PC-9 (cell line): ENCODE results near the gene COL20A1. TPM values are rescaled to one million over a fixed set of nuclear protein-coding genes. Genes with fewer than 3 reads are reported as not detected.

Experiments used
- BruUV-seq: library from RNA; stranded (reverse); fragments of 400-500 nt; replicated peaks from 2 replicates; lab custom pipeline; 2021; lab: Mats Ljungman, UMichigan
- CTCF ChIA-PET: fragments of 300-600 bp; sonication (Branson Sonifier 250); formaldehyde crosslinking; loops from one replicate; lab custom pipeline; 2022; ENCODE audit warnings: antibody characterized with exemption; lab: Charles Lee
- POLR2A ChIA-PET: fragments of 300-600 bp; sonication (Branson Sonifier 250); formaldehyde crosslinking; loops from one replicate; lab custom pipeline; 2022; ENCODE audit warnings: antibody characterized with exemption; ENCODE audit not compliant: unreplicated experiment; lab: Charles Lee
- DNase-seq, 2 experiments: peaks; one replicate each; pipeline versions ENCODE4 v3.0.0 to v3.0.0-alpha.2; 2015 to 2022; ENCODE audit warnings: mixed read lengths in 1 of 2
- H2AFZ ChIP-seq: fragments of 200-600 bp; sonication (generic); 2 replicates; pipeline ENCODE4 v1.8.1; 2017; ENCODE audit warnings: antibody characterized with exemption
- H3F3A ChIP-seq: fragments of 200-600 bp; sonication (generic); 2 replicates; pipeline ENCODE4 v1.8.1; 2017; ENCODE audit warnings: antibody characterized with exemption, mild to moderate bottlenecking, low read depth; ENCODE audit not compliant: insufficient read depth
- H3K27ac ChIP-seq: fragments of 200-600 bp; sonication (generic); 2 replicates; pipeline ENCODE4 v1.6.1; 2016; ENCODE audit warnings: mixed run types
- H3K27me3 ChIP-seq: fragments of 200-600 bp; sonication (generic); 2 replicates; pipeline ENCODE4 v1.6.1; 2016; ENCODE audit warnings: low read depth, mixed run types; ENCODE audit not compliant: insufficient read depth
- H3K36me3 ChIP-seq: fragments of 200-600 bp; sonication (generic); 2 replicates; pipeline ENCODE4 v1.6.1; 2016; ENCODE audit warnings: low read depth, mixed run types
- H3K4me1 ChIP-seq: fragments of 200-600 bp; sonication (generic); replicated peaks from 2 replicates; pipeline ENCODE4 v1.6.1; 2016; ENCODE audit warnings: mixed run types; ENCODE audit not compliant: insufficient read depth
- H3K4me2 ChIP-seq: fragments of 200-600 bp; sonication (generic); 2 replicates; pipeline ENCODE4 v1.6.1; 2017; ENCODE audit warnings: mixed run types
- H3K4me3 ChIP-seq: fragments of 200-600 bp; sonication (generic); 2 replicates; pipeline ENCODE4 v1.6.1; 2016; ENCODE audit warnings: mixed run types
- H3K79me2 ChIP-seq: fragments of 200-600 bp; sonication (generic); 2 replicates; pipeline ENCODE4 v1.6.1; 2017; ENCODE audit warnings: low read depth, mixed run types
- H3K9me2 ChIP-seq: fragments of 200-600 bp; sonication (generic); 2 replicates; pipeline ENCODE4 v1.8.1; 2017; ENCODE audit warnings: mild to moderate bottlenecking; ENCODE audit not compliant: insufficient read depth
- H3K9me3 ChIP-seq: fragments of 200-600 bp; sonication (generic); 2 replicates; pipeline ENCODE4 v1.8.1; 2016; ENCODE audit warnings: low read depth; ENCODE audit not compliant: insufficient read depth
- H4K20me1 ChIP-seq: fragments of 200-600 bp; sonication (generic); 2 replicates; pipeline ENCODE4 v1.8.1; 2017; ENCODE audit not compliant: insufficient read depth
- EZH2 ChIP-seq: fragments of 200-600 bp; sonication (generic); IDR thresholded peaks from 2 replicates; pipeline ENCODE4 v1.8.0; 2017; ENCODE audit warnings: antibody characterized with exemption, low read depth
- intact Hi-C: fragments of 100-400 bp; cut with micrococcal nuclease; formaldehyde crosslinking; loops from one replicate; pipeline ENCODE4 v1.10.0; 2022; ENCODE audit not compliant: unreplicated experiment
- total RNA-seq: library from RNA; stranded (reverse); gene quantifications from 2 replicates; pipeline ENCODE4 v1.2.3, GENCODE V29; 2021
- TF ChIP-seq, protein P1 (sequence below): fragments of 200-600 bp; sonication (generic); conservative IDR thresholded peaks from 2 replicates; pipeline ENCODE4 v1.6.1; 2017; ENCODE audit warnings: mixed run types, antibody characterized with exemption, mild to moderate bottlenecking, moderate library complexity

COL20A1 gene
- total RNA-seq, 1 experiment from 2014 or later: not detected

- CTCF ChIA-PET: no interaction called here
- Histone ChIP-seq H3F3A (peaks cover 5% of the 10 kb centered on the region; the same call in 1 of the 2 replicates), H3K4me1 (no peaks in the 10 kb centered on the region), H3K27me3 (no peaks in the 10 kb centered on the region), H2AFZ (no peak overlapping the region), H3K27ac (no peak overlapping the region), H3K36me3 (no peaks in the 10 kb centered on the region), H3K79me2 (no peaks in the 10 kb centered on the region), H3K4me2 (no peak overlapping the region), H4K20me1 (peaks cover 30% of the 10 kb centered on the region), H3K4me3 (no peak overlapping the region), H3K9me2 (no peaks in the 10 kb centered on the region), H3K9me3 (no peaks in the 10 kb centered on the region)
- no TSS peak for BruUV-seq
- intact Hi-C loops: no loop called here
- TF ChIP-seq, protein P1, sequence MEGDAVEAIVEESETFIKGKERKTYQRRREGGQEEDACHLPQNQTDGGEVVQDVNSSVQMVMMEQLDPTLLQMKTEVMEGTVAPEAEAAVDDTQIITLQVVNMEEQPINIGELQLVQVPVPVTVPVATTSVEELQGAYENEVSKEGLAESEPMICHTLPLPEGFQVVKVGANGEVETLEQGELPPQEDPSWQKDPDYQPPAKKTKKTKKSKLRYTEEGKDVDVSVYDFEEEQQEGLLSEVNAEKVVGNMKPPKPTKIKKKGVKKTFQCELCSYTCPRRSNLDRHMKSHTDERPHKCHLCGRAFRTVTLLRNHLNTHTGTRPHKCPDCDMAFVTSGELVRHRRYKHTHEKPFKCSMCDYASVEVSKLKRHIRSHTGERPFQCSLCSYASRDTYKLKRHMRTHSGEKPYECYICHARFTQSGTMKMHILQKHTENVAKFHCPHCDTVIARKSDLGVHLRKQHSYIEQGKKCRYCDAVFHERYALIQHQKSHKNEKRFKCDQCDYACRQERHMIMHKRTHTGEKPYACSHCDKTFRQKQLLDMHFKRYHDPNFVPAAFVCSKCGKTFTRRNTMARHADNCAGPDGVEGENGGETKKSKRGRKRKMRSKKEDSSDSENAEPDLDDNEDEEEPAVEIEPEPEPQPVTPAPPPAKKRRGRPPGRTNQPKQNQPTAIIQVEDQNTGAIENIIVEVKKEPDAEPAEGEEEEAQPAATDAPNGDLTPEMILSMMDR: no peak
- no peak for TF ChIP-seq EZH2
- POLR2A ChIA-PET: no interaction called here
- no peak for DNase-seq
Measured at GRCh38 chr20:63286781-63287696, 5.9 kb upstream of the COL20A1 start.

DNA sequence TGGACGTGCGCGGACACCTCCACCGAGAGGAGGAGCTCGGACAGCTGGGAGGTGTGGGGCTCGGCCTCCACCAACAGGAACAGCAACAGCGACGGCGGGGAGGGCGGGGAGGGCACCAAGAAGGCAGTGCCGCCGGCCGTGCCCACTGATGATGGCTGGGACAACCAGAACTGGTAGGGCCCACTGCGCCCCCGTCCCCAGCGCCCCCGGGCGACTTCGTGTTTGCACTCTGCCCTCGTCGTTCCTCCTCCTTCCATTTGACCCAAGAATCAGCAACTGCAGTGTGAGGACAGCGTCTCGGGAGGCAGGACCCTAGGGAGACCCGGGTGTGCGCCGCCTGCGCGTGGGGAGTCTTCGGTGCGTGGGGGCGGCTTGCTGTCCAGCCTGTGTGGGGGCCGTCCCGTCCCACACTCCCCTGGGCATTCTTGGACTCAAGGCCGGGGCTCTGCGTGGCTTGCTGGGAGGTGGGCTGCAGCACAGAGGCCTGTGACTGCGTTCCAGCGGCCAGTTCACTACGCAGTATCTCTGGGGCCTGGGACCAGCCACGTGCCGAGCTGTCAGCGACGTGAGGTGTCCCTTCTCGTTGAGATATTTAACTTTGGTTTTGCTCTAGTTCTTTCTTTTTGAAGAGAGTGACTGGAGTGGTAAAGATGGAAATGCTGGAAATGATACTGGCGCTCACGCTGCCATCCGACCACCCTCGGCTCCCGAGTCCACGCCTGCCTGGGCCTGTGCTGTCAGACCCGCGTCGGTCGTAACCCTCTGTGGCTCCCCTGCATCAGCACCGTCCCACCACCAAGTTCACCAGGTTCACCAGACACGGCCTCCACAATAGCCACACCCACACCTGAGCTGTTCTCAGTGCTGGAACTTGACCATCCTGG is 5.0 kb upstream of the COL20A1 start:
- POLR2A ChIA-PET: no interaction called here
- Histone ChIP-seq H3F3A (peaks cover 5% of the 10 kb centered on the region; the same call in 1 of the 2 replicates), H3K4me2 (no peak overlapping the region), H3K79me2 (no peaks in the 10 kb centered on the region), H3K4me3 (no peak overlapping the region), H3K4me1 (no peaks in the 10 kb centered on the region), H4K20me1 (peaks cover 30% of the 10 kb centered on the region), H3K36me3 (no peaks in the 10 kb centered on the region), H3K27ac (no peak overlapping the region), H3K9me2 (no peaks in the 10 kb centered on the region), H3K27me3 (no peaks in the 10 kb centered on the region), H2AFZ (no peak overlapping the region), H3K9me3 (no peaks in the 10 kb centered on the region)
- CTCF ChIA-PET: no interaction called here
- intact Hi-C loops: no loop called here
- no TSS peak for BruUV-seq
- no peak for DNase-seq
- TF ChIP-seq EZH2: no peak
- TF ChIP-seq, protein P1: no peak

DNA sequence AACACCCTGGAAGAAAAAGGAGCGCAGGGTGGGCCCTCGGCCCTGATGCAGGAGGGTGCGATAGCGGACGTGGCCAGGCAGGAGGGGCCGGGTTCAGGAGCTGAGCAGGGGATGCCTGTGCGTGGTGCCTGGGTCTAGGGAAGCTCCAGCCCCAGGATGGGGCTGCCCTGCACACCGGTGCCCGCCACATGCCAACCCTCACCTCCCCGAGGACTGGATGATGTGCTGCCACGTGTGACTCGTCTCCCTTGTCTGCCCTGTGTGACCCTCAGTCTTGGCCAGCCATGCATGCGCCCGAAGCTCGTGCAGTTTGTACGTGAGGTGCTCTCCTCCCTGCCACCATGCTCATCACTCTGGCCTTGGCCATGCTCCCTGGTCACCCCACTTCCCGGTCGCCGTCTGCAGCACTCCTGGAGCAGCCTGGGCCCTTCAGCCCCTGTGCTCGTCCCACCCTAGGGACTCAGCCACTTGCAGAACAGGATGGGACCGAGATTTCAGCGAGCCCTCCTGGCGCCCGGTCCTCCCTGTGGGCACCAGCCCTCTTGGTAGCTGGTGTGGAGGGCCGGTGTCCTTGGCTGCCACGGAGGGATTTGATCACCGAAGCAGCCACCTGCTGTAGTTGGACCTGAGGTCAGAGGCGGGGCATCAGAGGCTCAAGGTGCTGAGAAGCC is 4.3 kb upstream of the COL20A1 start:
- BruUV-seq: no TSS peak
- CTCF ChIA-PET: no interaction called here

More for the DNA sequence above, 4.3 kb upstream of the COL20A1 start:
- no peak overlapping the region for H3K27ac ChIP-seq
- TF ChIP-seq EZH2: no peak
- H3K79me2 ChIP-seq: no peaks in the 10 kb centered on the region
- H3F3A ChIP-seq: peaks cover 5% of the 10 kb centered on the region; the same call in 1 of the 2 replicates
- DNase-seq: no peak
- no peak overlapping the region for H3K4me2 ChIP-seq
- POLR2A ChIA-PET: no interaction called here
- H3K36me3 ChIP-seq: no peaks in the 10 kb centered on the region
- H3K4me3 ChIP-seq: no peak overlapping the region
- no peaks in the 10 kb centered on the region for H3K9me3 ChIP-seq
- H2AFZ ChIP-seq: no peak overlapping the region
- H4K20me1 ChIP-seq: peaks cover 30% of the 10 kb centered on the region
- no peaks in the 10 kb centered on the region for H3K4me1 ChIP-seq
- H3K27me3 ChIP-seq: no peaks in the 10 kb centered on the region
- intact Hi-C loops: no loop called here
- no peaks in the 10 kb centered on the region for H3K9me2 ChIP-seq
